COLO829 (cell line): ENCODE measurements around the gene GPC4.
"Not testable (repeated sequence)": the region's sequence is repeated elsewhere in the genome, so short reads cannot be mapped to it uniquely, and the experiment has no call there.

Experiments
- DNase-seq: peaks from one replicate; pipeline ENCODE4 v3.0.0; 2012; ENCODE audit warnings: low spot score

The GPC4 gene

GRCh38 chrX:133305348-133305747 lies 109.9 kb downstream of the GPC4 start:
- DNase-seq: no peak

GRCh38 chrX:133302775-133303445 lies 112.4 kb downstream of the GPC4 start:
- no peak for DNase-seq

- no peak for DNase-seq
Observed at GRCh38 chrX:133300591-133300990, 114.7 kb downstream of the GPC4 start.

- peak; percentile 22 for DNase-seq
Observed at GRCh38 chrX:133297284-133297683, 118.0 kb downstream of the GPC4 start.

- DNase-seq: peak; percentile 8
Observed at GRCh38 chrX:133294126-133294525, 121.2 kb downstream of the GPC4 start.

- no peak for DNase-seq
Observed at GRCh38 chrX:133290076-133290475, 125.2 kb downstream of the GPC4 start.

- no peak for DNase-seq
Observed at GRCh38 chrX:133287860-133288259, 127.4 kb downstream of the GPC4 start.

GRCh38 chrX:133285341-133285740 lies 129.9 kb downstream of the GPC4 start:
- no peak for DNase-seq

GRCh38 chrX:133279112-133279730 lies 136.1 kb downstream of the GPC4 start:
- not testable (repeated sequence) for DNase-seq

- no peak for DNase-seq
Observed at GRCh38 chrX:133273180-133273579, 142.1 kb downstream of the GPC4 start.

GRCh38 chrX:133269168-133269567 lies 146.1 kb downstream of the GPC4 start:
- no peak for DNase-seq

- no peak for DNase-seq
Observed at GRCh38 chrX:133267621-133268020, 147.7 kb downstream of the GPC4 start.

- DNase-seq: no peak
Observed at GRCh38 chrX:133265331-133265730, 150.0 kb downstream of the GPC4 start.

- DNase-seq: no peak
Observed at GRCh38 chrX:133258481-133258880, 156.8 kb downstream of the GPC4 start.

GRCh38 chrX:133254666-133255065 lies 160.6 kb downstream of the GPC4 start:
- peak; percentile 60 for DNase-seq

- DNase-seq: no peak
Observed at GRCh38 chrX:133251204-133251603, 164.1 kb downstream of the GPC4 start.

GRCh38 chrX:133250184-133251100 lies 164.8 kb downstream of the GPC4 start:
- no peak for DNase-seq
